Neural cell (in vitro differentiated cells): ENCODE data around the gene MAPK8. TPM values are rescaled to one million over a fixed set of nuclear protein-coding genes. Genes with fewer than 3 reads are reported as not detected.

ENCODE experiments used
- H2AFZ ChIP-seq: fragments of 200-600, 300-800 bp; sonication (generic), shearing (Covaris generic); 2 replicates; pipeline ENCODE4 v1.6.0; 2014; ENCODE audit warnings: low read depth, mild to moderate bottlenecking, antibody characterized with exemption, low read length, moderate library complexity
- H3F3A ChIP-seq: fragments of 200-600 bp; shearing (Covaris generic); 2 replicates; pipeline ENCODE4 v1.6.1; 2016; ENCODE audit warnings: mild to moderate bottlenecking, moderate library complexity, mixed read lengths, antibody characterized with exemption, low read length; ENCODE audit not compliant: insufficient read depth, poor library complexity, severe bottlenecking
- H3K27ac ChIP-seq: fragments of 200-600, 300-800 bp; sonication (generic), shearing (Covaris generic); 2 replicates; pipeline ENCODE4 v1.5.1; 2014; ENCODE audit warnings: mild to moderate bottlenecking, low read length, moderate library complexity
- H3K27me3 ChIP-seq: fragments of 300-800, 200-600 bp; sonication (generic), shearing (Covaris generic); 2 replicates; pipeline ENCODE4 v1.6.0; 2014; ENCODE audit warnings: mild to moderate bottlenecking, low read depth, low read length, moderate library complexity; ENCODE audit not compliant: insufficient read depth
- H3K36me3 ChIP-seq: fragments of 300-800, 200-600 bp; sonication (generic), shearing (Covaris generic); 2 replicates; pipeline ENCODE4 v1.5.1; 2014; ENCODE audit warnings: mild to moderate bottlenecking, antibody characterized with exemption, low read length, moderate library complexity; ENCODE audit not compliant: insufficient read depth
- H3K4me2 ChIP-seq: fragments of 300-800, 200-600 bp; sonication (generic), shearing (Covaris generic); 2 replicates; pipeline ENCODE4 v1.6.0; 2014; ENCODE audit warnings: mild to moderate bottlenecking, low read length
- H3K4me3 ChIP-seq: fragments of 300-800, 200-600 bp; sonication (generic), shearing (Covaris generic); 2 replicates; pipeline ENCODE4 v1.5.1; 2014; ENCODE audit warnings: mild to moderate bottlenecking, low read length, moderate library complexity
- H3K79me2 ChIP-seq: fragments of 200-600 bp; shearing (Covaris generic); replicated peaks from 2 replicates; pipeline ENCODE4 v1.6.0; 2014; ENCODE audit warnings: mild to moderate bottlenecking, low read length, moderate library complexity; ENCODE audit not compliant: insufficient read depth
- H3K9ac ChIP-seq: fragments of 300-800, 200-600 bp; sonication (generic), shearing (Covaris generic); 2 replicates; pipeline ENCODE4 v1.6.1; 2016; ENCODE audit warnings: mild to moderate bottlenecking, low read length, mixed read lengths
- H3K9me2 ChIP-seq: fragments of 200-600 bp; shearing (Covaris generic); 2 replicates; pipeline ENCODE4 v1.6.1; 2016; ENCODE audit warnings: mild to moderate bottlenecking, low read length, mixed read lengths; ENCODE audit not compliant: insufficient read depth
- H3K9me3 ChIP-seq: fragments of 200-600, 300-800 bp; sonication (generic), shearing (Covaris generic); 2 replicates; pipeline ENCODE4 v1.6.1; 2016; ENCODE audit warnings: mild to moderate bottlenecking, mixed run types, low read length, moderate library complexity, mixed read lengths
- H4K20me1 ChIP-seq: fragments of 200-600 bp; shearing (Covaris generic); 2 replicates; pipeline ENCODE4 v1.6.1; 2016; ENCODE audit warnings: mild to moderate bottlenecking, mixed run types; ENCODE audit not compliant: insufficient read depth
- CTCF ChIP-seq: fragments of 450-650 bp; IDR thresholded peaks from 2 replicates; pipeline ENCODE4 v1.5.1; 2014; ENCODE audit warnings: antibody characterized with exemption, mild to moderate bottlenecking, moderate library complexity; ENCODE audit not compliant: poor library complexity, severe bottlenecking
- EP300 ChIP-seq: fragments of 450-650 bp; conservative IDR thresholded peaks from 2 replicates; pipeline ENCODE4 v1.6.1; 2014; ENCODE audit warnings: antibody characterized with exemption, mild to moderate bottlenecking, moderate library complexity; ENCODE audit not compliant: poor library complexity, severe bottlenecking
- EZH2 ChIP-seq: fragments of 200-600, 300-800 bp; shearing (Covaris generic), sonication (generic); IDR thresholded peaks from 2 replicates; pipeline ENCODE4 v1.6.1; 2014; ENCODE audit warnings: antibody characterized with exemption, low read length, borderline replicate concordance, mild to moderate bottlenecking; ENCODE audit not compliant: insufficient read depth, poor library complexity, severe bottlenecking
- MXI1 ChIP-seq: fragments of 450-650 bp; conservative IDR thresholded peaks from 2 replicates; pipeline ENCODE4 v1.6.1; 2014; ENCODE audit warnings: antibody characterized with exemption, mild to moderate bottlenecking; ENCODE audit not compliant: poor library complexity, severe bottlenecking
- POLR2AphosphoS5 ChIP-seq: IDR thresholded peaks from 2 replicates; pipeline ENCODE4 v1.6.1; 2012
- RAD21 ChIP-seq: fragments of 450-650 bp; conservative IDR thresholded peaks from 2 replicates; pipeline ENCODE4 v1.6.1; 2014; ENCODE audit warnings: antibody characterized with exemption, mild to moderate bottlenecking, moderate library complexity
- REST ChIP-seq: IDR thresholded peaks from 2 replicates; pipeline ENCODE4 v1.6.1; 2012; ENCODE audit warnings: borderline replicate concordance
- SMC3 ChIP-seq: fragments of 450-650 bp; conservative IDR thresholded peaks from 2 replicates; pipeline ENCODE4 v1.6.1; 2014; ENCODE audit warnings: antibody characterized with exemption, mild to moderate bottlenecking, moderate library complexity; ENCODE audit not compliant: poor library complexity
- TAF1 ChIP-seq: IDR thresholded peaks from 2 replicates; pipeline ENCODE4 v1.6.1; 2012; ENCODE audit warnings: low read depth
- polyA plus RNA-seq: library from polyadenylated mRNA; depleted of rRNA; stranded (reverse); fragments of >200 nt; gene quantifications from 2 replicates; pipeline ENCODE4 v1.2.3, GENCODE V29; 2014

MAPK8 gene
- polyA plus RNA-seq, 1 donor from 2014 or later = 187 TPM

- TF ChIP-seq TAF1 (no peak), RAD21 (no peak), EZH2 (no peak), MXI1 (no peak), EP300 (no peak), SMC3 (no peak), REST (no peak), CTCF (no peak), POLR2AphosphoS5 (no peak)
- no peak overlapping the region for H2AFZ ChIP-seq
- no peaks in the 10 kb centered on the region for H4K20me1 ChIP-seq
- no peaks in the 10 kb centered on the region for H3K27me3 ChIP-seq
- no peak overlapping the region for H3K4me2 ChIP-seq
- H3F3A ChIP-seq = no peaks in the 10 kb centered on the region
- no peaks in the 10 kb centered on the region for H3K9me2 ChIP-seq
- peaks cover 16% of the 10 kb centered on the region for H3K79me2 ChIP-seq
- H3K9ac ChIP-seq = no peak overlapping the region
- no peaks in the 10 kb centered on the region for H3K36me3 ChIP-seq
- H3K4me3 ChIP-seq = no peak overlapping the region
- no peak overlapping the region for H3K27ac ChIP-seq
- no peaks in the 10 kb centered on the region for H3K9me3 ChIP-seq
Observed at GRCh38 chr10:48406658-48407057, 100.2 kb downstream of the MAPK8 start.

GRCh38 chr10:48410503-48410902, 104.0 kb downstream of the MAPK8 start:
- Histone ChIP-seq H3K9me2 (no peaks in the 10 kb centered on the region), H3K27me3 (no peaks in the 10 kb centered on the region), H3K4me2 (no peak overlapping the region), H4K20me1 (no peaks in the 10 kb centered on the region), H2AFZ (no peak overlapping the region), H3K27ac (no peak overlapping the region), H3K9me3 (peaks cover 10% of the 10 kb centered on the region), H3K79me2 (peaks cover 5% of the 10 kb centered on the region), H3K4me3 (no peak overlapping the region), H3F3A (no peaks in the 10 kb centered on the region), H3K36me3 (peaks cover 19% of the 10 kb centered on the region), H3K9ac (no peak overlapping the region)
- TF ChIP-seq MXI1 (no peak), TAF1 (no peak), SMC3 (no peak), EZH2 (no peak), CTCF (no peak), RAD21 (no peak)
